Gastrocnemius medialis (tissue), 4 donors: Measurements from ENCODE around the gene PIK3CG.

ENCODE experiments used
- POLR2A ChIP-seq, 2 donors: fragments of 450-650 bp; IDR thresholded peaks; one replicate each; pipeline ENCODE4 v1.6.1; 2017; ENCODE audit warnings: antibody characterized with exemption in 2 of 2, mild to moderate bottlenecking in 2 of 2, moderate library complexity in 2 of 2
- TF ChIP-seq, protein P1 (sequence below), 5 experiments: fragments of 450-650 bp in 3 of 5; fragments of 200-600 bp in 2 of 5; sonication (generic) in 2 of 5; IDR thresholded peaks in 4 of 5; conservative IDR thresholded peaks in 1 of 5; 1 replicate in 4 of 5; 2 replicates in 1 of 5; pipeline ENCODE4 v1.5.1; 2016 to 2019; ENCODE audit warnings: antibody characterized with exemption in 5 of 5, mild to moderate bottlenecking in 3 of 5, moderate library complexity in 3 of 5

- TF ChIP-seq, protein P1, sequence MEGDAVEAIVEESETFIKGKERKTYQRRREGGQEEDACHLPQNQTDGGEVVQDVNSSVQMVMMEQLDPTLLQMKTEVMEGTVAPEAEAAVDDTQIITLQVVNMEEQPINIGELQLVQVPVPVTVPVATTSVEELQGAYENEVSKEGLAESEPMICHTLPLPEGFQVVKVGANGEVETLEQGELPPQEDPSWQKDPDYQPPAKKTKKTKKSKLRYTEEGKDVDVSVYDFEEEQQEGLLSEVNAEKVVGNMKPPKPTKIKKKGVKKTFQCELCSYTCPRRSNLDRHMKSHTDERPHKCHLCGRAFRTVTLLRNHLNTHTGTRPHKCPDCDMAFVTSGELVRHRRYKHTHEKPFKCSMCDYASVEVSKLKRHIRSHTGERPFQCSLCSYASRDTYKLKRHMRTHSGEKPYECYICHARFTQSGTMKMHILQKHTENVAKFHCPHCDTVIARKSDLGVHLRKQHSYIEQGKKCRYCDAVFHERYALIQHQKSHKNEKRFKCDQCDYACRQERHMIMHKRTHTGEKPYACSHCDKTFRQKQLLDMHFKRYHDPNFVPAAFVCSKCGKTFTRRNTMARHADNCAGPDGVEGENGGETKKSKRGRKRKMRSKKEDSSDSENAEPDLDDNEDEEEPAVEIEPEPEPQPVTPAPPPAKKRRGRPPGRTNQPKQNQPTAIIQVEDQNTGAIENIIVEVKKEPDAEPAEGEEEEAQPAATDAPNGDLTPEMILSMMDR (IDR thresholded peaks at IDR 0.05 in 4 of 5, conservative IDR thresholded peaks at IDR 0.05 in 1 of 5) = no peak
- no peak for TF ChIP-seq POLR2A (IDR thresholded peaks at IDR 0.05)
Measured at GRCh38 chr7:106863274-106863997, 1.6 kb upstream of the PIK3CG start.
